ENCODE results near the gene CBFA2T2.
"Not testable (repeated sequence)": the region's sequence is repeated elsewhere in the genome, so short reads cannot be mapped to it uniquely, and the experiment has no call there.

CBFA2T2 gene

DNA sequence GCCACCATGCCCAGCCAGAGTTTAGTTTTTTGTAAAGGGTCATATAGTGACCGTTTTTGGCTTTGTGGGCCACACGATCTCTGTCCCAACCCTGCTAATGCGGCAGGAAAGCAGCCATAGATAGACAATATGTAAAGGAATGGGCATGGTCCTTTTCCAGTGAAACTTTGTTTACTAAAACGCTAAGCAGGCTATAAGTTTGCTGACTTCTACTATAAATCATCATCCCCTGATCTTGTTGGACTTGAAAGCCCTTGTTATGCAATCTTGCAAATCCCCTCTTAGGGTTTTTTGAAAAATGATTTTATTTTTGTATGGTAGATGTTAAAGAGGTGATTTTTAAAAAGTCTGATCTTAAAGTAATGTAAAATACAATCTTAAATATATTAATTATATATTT is 63.6 kb downstream of the CBFA2T2 start:
- no peak for DNase-seq

DNA sequence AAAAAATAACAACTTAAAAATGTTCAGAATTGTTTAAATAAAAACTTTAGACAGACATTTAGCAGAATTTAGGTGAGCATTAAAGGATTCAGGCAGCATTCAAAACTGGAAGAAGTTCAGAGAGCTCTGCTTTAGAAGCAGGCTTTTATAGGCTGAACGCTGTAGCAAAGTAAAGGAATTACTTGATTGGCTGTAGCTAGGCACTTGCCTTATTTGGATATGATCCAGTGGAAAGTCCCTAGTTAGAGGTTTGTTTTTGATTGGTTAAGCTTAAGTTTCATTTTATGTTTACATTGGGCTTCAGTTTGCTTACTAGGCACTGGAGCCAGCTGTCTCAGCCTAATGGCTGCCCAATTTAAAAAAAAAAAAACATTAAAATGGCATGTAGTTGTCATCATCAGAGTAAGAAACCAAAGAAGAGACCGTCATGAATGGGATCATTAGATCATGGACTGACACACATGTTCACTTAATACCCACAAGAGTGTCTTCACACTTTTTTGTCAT is 65.1 kb downstream of the CBFA2T2 start:
- DNase-seq: no peak

DNA sequence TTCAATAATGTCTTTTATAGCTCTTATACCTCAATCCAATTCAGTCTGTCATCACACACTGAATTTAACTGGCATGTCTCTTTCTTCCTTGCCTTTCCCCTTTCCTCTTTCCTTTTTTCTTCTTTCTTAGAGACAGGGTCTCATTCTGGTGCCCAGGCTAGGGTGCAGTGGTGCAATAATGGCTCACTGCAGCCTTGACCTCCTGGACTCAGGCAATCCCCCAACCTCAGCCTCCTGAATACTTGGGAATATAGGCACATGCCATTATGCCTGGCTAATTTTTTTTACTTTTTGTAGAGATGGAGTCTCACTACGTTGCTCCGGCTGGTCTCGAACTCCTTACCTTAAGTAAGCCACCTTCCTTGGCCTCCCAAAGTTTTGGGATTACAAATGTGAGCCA is 65.9 kb downstream of the CBFA2T2 start:
- no peak for DNase-seq

- no peak for DNase-seq
These were observed 66.3 kb downstream of the CBFA2T2 start for GRCh38 chr20:33556246-33556645.

DNA sequence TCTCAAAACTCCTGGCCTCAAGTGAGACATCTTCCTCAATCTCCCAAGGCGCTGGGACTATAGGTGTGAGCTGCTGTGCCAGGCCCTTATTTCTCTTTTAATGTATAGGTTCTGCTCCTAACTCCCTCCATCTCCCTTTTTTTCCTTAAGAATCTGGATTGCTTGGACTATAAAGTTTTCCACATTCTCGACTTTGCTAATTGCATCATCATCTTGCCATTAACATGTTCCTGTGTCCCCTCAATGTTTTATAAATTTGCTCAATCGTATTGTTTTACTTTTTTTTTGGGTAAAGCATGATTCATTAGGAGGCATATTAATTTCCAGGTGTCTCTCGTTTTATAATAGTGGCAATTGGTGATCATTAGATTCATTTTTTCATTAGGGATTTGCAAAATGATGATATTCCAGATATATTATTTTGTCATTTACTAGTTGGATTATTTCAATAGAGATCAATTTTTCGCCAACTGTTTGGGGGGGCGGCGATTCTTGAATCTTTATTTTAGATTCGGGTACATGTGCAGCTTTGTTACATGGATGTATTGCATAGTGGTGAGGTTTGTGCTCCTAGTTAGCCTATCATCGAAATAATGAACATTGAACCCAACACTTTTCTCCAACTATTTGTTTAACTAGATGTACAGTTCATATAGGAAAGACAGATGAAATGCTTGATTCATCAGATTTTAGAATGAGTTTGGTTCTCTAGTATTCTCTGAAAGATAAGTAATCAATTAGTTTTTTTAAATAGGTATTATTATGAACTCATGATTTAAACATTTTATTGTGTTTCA is 68.7 kb downstream of the CBFA2T2 start:
- DNase-seq: no peak

- no peak for DNase-seq
These were observed 69.3 kb downstream of the CBFA2T2 start for GRCh38 chr20:33559212-33559611.

- DNase-seq: no peak
These were observed 70.1 kb downstream of the CBFA2T2 start for GRCh38 chr20:33560026-33560425.

DNA sequence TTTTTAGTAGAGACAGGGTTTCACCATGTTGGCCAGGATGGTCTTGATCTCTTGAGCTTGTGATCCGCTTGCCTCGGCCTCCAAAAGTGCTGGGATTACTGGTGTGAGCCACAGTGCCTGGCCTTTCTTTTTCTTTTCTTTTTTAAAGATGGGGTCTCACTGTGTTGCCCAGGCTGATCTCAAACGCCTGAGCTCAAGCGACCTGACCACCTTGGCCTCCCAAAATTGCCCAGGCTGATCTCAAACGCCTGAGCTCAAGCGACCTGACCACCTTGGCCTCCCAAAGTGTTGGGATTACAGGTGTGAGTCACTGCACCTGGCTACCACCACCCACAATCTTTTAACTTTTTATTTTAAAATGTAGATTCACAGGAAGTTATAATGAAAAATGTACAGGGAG is 71.2 kb downstream of the CBFA2T2 start:
- DNase-seq: not testable (repeated sequence)

- DNase-seq: peak; percentile 27
These were observed 72.1 kb downstream of the CBFA2T2 start for GRCh38 chr20:33561692-33562601.

DNA sequence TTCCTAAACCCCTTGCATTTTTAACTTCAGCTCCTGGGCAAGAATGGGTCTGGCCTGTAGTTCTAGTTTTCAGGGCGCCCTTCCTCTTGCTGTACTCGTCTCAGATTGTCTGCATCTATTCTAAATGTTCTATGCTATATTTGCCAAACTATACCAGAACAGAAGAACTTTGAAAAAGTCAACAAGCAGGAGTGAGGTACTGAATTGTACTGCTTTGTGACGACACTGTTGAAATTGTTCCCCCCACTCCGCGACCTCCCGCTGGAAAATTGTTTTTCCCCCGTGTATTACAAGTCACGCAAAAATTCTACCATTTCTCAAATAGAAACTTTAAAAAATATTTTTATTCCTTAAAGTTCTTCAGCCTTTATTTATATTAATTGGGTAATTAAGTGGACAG is 73.9 kb downstream of the CBFA2T2 start:
- DNase-seq: no peak

DNA sequence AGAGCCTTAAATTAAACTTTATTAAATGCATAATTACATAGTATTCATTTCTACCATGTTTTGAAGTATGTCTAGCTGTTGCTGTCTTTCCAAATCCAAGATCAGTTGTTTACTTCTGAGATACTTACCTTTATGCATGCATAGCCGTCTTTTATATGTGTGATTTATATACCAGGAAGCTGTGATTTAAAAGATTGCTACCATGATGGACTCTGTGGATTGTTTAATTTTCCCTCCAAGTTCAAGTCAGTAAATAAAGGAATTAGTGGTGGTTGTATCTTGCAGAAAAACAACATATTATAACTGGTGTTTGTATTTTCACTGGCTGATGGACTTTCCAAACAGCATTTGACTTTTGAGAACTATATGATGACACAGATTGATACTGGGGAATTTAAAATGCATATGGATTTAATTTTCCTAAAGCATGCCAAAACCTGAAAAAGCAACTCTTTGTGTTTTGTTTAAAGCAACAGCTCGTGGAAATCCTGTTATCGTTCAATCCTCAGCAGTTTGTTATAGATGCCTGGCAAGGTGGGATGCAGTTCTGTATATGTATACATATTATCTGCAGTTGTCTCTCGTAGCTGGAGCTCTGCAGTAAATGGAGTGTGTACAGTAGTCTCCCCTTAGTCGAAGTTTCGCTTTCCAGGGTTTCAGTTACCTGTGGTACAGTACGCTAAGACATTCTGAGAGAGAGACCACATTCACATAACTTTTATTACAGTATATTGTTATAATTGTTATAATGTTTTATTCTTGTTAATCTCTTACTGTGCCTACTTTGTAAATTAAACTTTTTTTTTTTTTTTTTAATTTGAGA is 77.1 kb downstream of the CBFA2T2 start:
- DNase-seq: no peak

DNA sequence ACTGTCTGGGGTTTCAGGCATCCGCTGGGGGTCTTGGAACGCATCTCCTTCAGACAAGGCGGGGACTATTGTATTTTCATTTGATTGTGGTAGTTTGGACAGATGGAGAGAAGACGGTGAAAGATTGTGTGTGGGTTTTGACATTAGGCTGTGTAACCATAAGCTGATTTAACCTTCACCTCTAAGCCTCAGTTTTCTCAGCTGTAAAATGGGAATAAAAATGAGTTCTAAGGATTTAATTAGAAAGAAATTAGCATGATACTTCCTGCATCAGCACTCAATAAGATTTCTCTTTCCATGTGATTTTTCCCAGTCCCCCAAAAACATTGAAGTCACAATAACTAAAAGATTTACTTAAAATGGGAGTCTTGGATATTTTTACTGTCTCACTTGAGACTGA is 78.1 kb downstream of the CBFA2T2 start:
- DNase-seq: no peak

- no peak for DNase-seq
These were observed 78.5 kb downstream of the CBFA2T2 start for GRCh38 chr20:33568378-33568777.

DNA sequence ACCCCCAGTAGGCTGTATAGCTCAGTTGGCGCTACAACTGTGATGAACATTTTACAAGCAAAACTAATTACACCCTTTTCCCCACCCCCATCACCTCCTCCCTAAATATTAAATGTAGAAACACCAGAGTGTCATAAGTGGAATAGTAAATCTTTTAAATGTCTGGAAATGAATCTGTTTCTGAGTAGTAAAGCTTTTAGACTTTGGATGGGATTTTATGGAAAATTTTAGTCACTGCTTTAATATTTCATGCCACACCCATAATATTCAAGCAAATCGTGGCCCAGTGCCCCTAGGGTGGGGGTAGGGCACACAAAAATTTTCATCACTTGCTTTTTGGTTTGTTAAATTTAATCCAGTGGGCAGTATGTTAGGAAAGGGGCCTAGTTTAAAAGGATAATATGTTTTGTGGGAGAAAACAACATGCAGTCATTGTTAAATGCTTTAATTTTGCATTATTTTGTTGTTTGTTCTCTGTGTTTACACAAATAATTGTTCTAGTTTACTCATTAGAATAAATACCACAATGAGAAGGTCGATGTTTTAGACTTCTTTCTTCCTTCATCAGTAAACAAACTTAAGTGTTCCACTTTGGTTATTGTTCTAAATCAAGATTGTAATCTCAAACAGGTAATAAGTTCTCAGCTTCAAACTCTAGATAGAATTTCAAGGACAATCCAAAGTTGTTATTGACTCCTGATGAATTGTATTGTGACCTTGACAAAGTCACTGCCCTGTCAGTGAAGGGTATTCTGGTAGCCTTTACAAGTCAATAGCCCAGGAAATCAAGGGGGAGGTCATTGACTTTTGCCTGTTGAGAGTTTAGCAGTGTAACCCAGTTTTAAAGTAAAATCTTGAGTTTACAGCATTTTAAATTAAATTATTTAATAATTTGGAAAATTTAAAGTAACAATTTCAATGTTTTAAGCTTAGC is 79.2 kb downstream of the CBFA2T2 start:
- no peak for DNase-seq

GRCh38 chr20:33569802-33570391 is 80.0 kb downstream of the CBFA2T2 start:
- DNase-seq: no peak

GRCh38 chr20:33570743-33571142 is 80.8 kb downstream of the CBFA2T2 start:
- DNase-seq: no peak

GRCh38 chr20:33573268-33573667 is 83.4 kb downstream of the CBFA2T2 start:
- not testable (repeated sequence) for DNase-seq

GRCh38 chr20:33575282-33575681 is 85.4 kb downstream of the CBFA2T2 start:
- no peak for DNase-seq

DNA sequence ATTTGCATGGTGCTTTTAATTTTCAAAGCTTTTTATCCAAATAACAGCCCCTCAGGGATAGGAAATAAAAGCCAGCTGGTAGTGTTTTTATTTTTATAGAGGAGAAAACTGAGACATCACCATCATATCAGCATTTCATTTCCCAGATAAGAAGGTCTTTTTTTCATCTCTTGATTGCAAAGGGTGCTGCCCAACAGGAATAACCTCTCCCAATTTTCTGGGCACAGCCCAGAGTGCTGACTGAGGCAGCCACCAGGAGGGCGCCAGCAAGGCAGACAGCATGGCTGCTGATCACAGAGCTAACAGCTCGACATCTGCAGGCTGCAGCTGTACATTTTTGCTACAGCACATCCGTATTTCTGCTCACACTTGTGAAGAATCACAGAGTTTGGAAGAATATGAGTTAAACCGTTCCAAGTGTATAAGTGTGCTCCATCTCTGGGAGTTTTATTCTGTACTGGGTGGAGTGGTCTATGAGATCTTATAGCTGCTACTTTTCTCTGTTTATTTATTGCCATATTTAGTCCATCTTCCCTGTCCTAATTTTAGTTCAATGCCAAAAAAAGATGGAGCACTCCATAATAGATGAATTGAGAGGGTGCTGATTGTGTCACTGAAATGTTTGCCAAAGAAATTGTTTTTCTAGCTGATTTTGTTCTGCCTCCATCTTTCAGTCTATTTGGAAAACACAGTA is 86.7 kb downstream of the CBFA2T2 start:
- no peak for DNase-seq

- DNase-seq: no peak
These were observed 88.6 kb downstream of the CBFA2T2 start for GRCh38 chr20:33578510-33578909.

DNA sequence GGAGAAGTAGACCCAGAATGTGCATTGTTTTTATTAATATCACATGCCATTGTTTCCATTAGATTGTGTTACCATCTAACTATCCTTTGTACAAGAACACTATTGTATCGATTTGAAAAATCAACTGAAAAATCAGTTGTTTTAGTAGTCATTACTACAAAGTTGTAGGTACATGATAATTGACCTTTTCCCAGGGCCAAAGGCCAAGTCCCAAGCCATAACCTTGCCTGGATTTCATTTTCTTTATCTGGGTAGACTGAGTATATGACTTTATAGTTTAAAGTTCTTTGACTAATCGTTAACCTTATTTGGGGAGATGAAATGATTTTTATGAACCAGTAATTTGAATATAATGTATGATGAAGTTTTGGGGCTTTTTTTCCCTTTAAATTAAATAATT is 93.2 kb downstream of the CBFA2T2 start:
- no peak for DNase-seq
